UCSD-AML1 (cell line): ENCODE measurements around the gene ZNF777.

Experiments
- DNase-seq: peaks from one replicate; lab custom pipeline; 2025; ENCODE audit not compliant: unreplicated experiment; lab: John Stamatoyannopoulos, UW

ZNF777 gene

GRCh38 chr7:149477494-149478443 is 16.9 kb upstream of the ZNF777 start:
- no peak for DNase-seq

- no peak for DNase-seq
These were observed 15.9 kb upstream of the ZNF777 start for GRCh38 chr7:149476791-149477190.

- no peak for DNase-seq
These were observed 14.5 kb upstream of the ZNF777 start for GRCh38 chr7:149475121-149476045.

- DNase-seq = no peak
These were observed 13.7 kb upstream of the ZNF777 start for GRCh38 chr7:149474309-149475120.

- DNase-seq = no peak
These were observed 12.4 kb upstream of the ZNF777 start for GRCh38 chr7:149473251-149473650.

GRCh38 chr7:149471289-149471953 is 10.6 kb upstream of the ZNF777 start:
- no peak for DNase-seq

- no peak for DNase-seq
These were observed 8.9 kb upstream of the ZNF777 start for GRCh38 chr7:149469806-149470205.

GRCh38 chr7:149468208-149468607 is 7.3 kb upstream of the ZNF777 start:
- DNase-seq = no peak

GRCh38 chr7:149467321-149467859 is 6.5 kb upstream of the ZNF777 start:
- no peak for DNase-seq

- no peak for DNase-seq
These were observed 5.5 kb upstream of the ZNF777 start for GRCh38 chr7:149466364-149466763.

- DNase-seq = no peak
These were observed 2.8 kb upstream of the ZNF777 start for GRCh38 chr7:149463500-149464161.

GRCh38 chr7:149462101-149462520 is 1.2 kb upstream of the ZNF777 start:
- DNase-seq = no peak

- no peak for DNase-seq
These were observed 1.1 kb downstream of the ZNF777 start for GRCh38 chr7:149459540-149460452.

- DNase-seq = no peak
These were observed 1.7 kb downstream of the ZNF777 start for GRCh38 chr7:149459201-149459539.

GRCh38 chr7:149458235-149458634 is 2.6 kb downstream of the ZNF777 start:
- DNase-seq = no peak

- no peak for DNase-seq
These were observed 3.1 kb downstream of the ZNF777 start for GRCh38 chr7:149457766-149458165.

GRCh38 chr7:149456506-149457421 is 4.1 kb downstream of the ZNF777 start:
- no peak for DNase-seq
